MM.1S (cell line): ENCODE results near the gene ATP2B1.

Experiments
- DNase-seq: peaks from one replicate; pipeline ENCODE4 v3.0.0-alpha.2; 2015
- H2AFZ ChIP-seq: fragments of 300-600 bp; sonication (generic); 2 replicates; pipeline ENCODE4 v1.6.0; 2016; ENCODE audit warnings: antibody characterized with exemption, low read length
- H3F3A ChIP-seq: fragments of 300-600 bp; sonication (generic); 2 replicates; pipeline ENCODE4 v1.6.1; 2016; ENCODE audit warnings: mild to moderate bottlenecking, antibody characterized with exemption, low read length, moderate library complexity, mixed read lengths; ENCODE audit not compliant: insufficient read depth
- H3K27ac ChIP-seq: fragments of 300-600 bp; sonication (generic); 2 replicates; pipeline ENCODE4 v1.5.1; 2016; ENCODE audit warnings: mild to moderate bottlenecking, low read length
- H3K27me3 ChIP-seq: fragments of 300-600 bp; sonication (generic); replicated peaks from 2 replicates; pipeline ENCODE4 v1.6.0; 2016; ENCODE audit warnings: low read length; ENCODE audit not compliant: insufficient read depth
- H3K36me3 ChIP-seq: fragments of 300-600 bp; sonication (generic); replicated peaks from 2 replicates; pipeline ENCODE4 v1.6.1; 2016; ENCODE audit warnings: mild to moderate bottlenecking, low read length, mixed read lengths; ENCODE audit not compliant: insufficient read depth
- H3K4me1 ChIP-seq: fragments of 300-600 bp; sonication (generic); 2 replicates; pipeline ENCODE4 v1.6.1; 2016; ENCODE audit warnings: low read length, mixed read lengths
- H3K4me2 ChIP-seq: fragments of 300-600 bp; sonication (generic); 2 replicates; pipeline ENCODE4 v1.6.0; 2016; ENCODE audit warnings: low read depth, low read length
- H3K4me3 ChIP-seq: fragments of 300-600 bp; sonication (generic); 2 replicates; pipeline ENCODE4 v1.5.1; 2016; ENCODE audit warnings: low read length, mixed read lengths
- H3K79me2 ChIP-seq: fragments of 300-600 bp; sonication (generic); 2 replicates; pipeline ENCODE4 v1.6.1; 2016; ENCODE audit warnings: mixed run types, low read length, mixed read lengths
- H3K9ac ChIP-seq: fragments of 300-600 bp; sonication (generic); 2 replicates; pipeline ENCODE4 v1.6.1; 2016; ENCODE audit warnings: low read length, mixed read lengths
- H3K9me2 ChIP-seq: fragments of 300-600 bp; sonication (generic); replicated peaks from 2 replicates; pipeline ENCODE4 v1.6.1; 2016; ENCODE audit warnings: mild to moderate bottlenecking, low read length, mixed read lengths; ENCODE audit not compliant: insufficient read depth
- H3K9me3 ChIP-seq: fragments of 300-600 bp; sonication (generic); replicated peaks from 2 replicates; pipeline ENCODE4 v1.6.1; 2016; ENCODE audit warnings: mild to moderate bottlenecking, low read length, mixed read lengths; ENCODE audit not compliant: insufficient read depth
- H4K20me1 ChIP-seq: fragments of 300-600 bp; sonication (generic); 2 replicates; pipeline ENCODE4 v1.6.1; 2016; ENCODE audit warnings: mild to moderate bottlenecking, low read length, moderate library complexity, mixed read lengths; ENCODE audit not compliant: insufficient read depth
- EZH2 ChIP-seq: fragments of 300-600 bp; sonication (generic); optimal IDR thresholded peaks from 2 replicates; pipeline ENCODE3; 2017; ENCODE audit warnings: low read depth, mild to moderate bottlenecking, antibody characterized with exemption, low read length, mixed read lengths
- EZH2phosphoT487 ChIP-seq: fragments of 300-600 bp; sonication (generic); IDR thresholded peaks from 2 replicates; pipeline ENCODE4 v1.6.1; 2018; ENCODE audit warnings: antibody characterized with exemption, low read length
- TF ChIP-seq, protein P1 (sequence below): fragments of 300-600 bp; sonication (generic); IDR thresholded peaks from 2 replicates; pipeline ENCODE4 v1.5.1; 2016; ENCODE audit warnings: antibody characterized with exemption, low read length, mixed read lengths

Gene ATP2B1

GRCh38 chr12:89729946-89730459 lies 21.4 kb upstream of the ATP2B1 start:
- no peaks in the 10 kb centered on the region for H3K9me2 ChIP-seq
- H3K9me3 ChIP-seq: no peaks in the 10 kb centered on the region
- H3K27me3 ChIP-seq: no peaks in the 10 kb centered on the region
- no peaks in the 10 kb centered on the region for H4K20me1 ChIP-seq
- no peaks in the 10 kb centered on the region for H3F3A ChIP-seq
- H3K27ac ChIP-seq: no peak overlapping the region
- H2AFZ ChIP-seq: no peak overlapping the region
- no peak overlapping the region for H3K9ac ChIP-seq
- no peaks in the 10 kb centered on the region for H3K4me1 ChIP-seq
- TF ChIP-seq, protein P1, sequence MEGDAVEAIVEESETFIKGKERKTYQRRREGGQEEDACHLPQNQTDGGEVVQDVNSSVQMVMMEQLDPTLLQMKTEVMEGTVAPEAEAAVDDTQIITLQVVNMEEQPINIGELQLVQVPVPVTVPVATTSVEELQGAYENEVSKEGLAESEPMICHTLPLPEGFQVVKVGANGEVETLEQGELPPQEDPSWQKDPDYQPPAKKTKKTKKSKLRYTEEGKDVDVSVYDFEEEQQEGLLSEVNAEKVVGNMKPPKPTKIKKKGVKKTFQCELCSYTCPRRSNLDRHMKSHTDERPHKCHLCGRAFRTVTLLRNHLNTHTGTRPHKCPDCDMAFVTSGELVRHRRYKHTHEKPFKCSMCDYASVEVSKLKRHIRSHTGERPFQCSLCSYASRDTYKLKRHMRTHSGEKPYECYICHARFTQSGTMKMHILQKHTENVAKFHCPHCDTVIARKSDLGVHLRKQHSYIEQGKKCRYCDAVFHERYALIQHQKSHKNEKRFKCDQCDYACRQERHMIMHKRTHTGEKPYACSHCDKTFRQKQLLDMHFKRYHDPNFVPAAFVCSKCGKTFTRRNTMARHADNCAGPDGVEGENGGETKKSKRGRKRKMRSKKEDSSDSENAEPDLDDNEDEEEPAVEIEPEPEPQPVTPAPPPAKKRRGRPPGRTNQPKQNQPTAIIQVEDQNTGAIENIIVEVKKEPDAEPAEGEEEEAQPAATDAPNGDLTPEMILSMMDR: no peak
- TF ChIP-seq EZH2 (no peak), EZH2phosphoT487 (no peak)
- no peak overlapping the region for H3K4me2 ChIP-seq
- no peaks in the 10 kb centered on the region for H3K36me3 ChIP-seq
- DNase-seq: no peak
- H3K79me2 ChIP-seq: no peaks in the 10 kb centered on the region
- no peak overlapping the region for H3K4me3 ChIP-seq

GRCh38 chr12:89723276-89723675 lies 14.6 kb upstream of the ATP2B1 start:
- Histone ChIP-seq H4K20me1 (no peaks in the 10 kb centered on the region), H3K27me3 (no peaks in the 10 kb centered on the region), H3K9me3 (no peaks in the 10 kb centered on the region), H2AFZ (no peak overlapping the region), H3K9me2 (no peaks in the 10 kb centered on the region), H3K27ac (no peak overlapping the region), H3F3A (no peaks in the 10 kb centered on the region), H3K4me1 (no peaks in the 10 kb centered on the region), H3K9ac (no peak overlapping the region), H3K79me2 (no peaks in the 10 kb centered on the region), H3K36me3 (no peaks in the 10 kb centered on the region), H3K4me2 (no peak overlapping the region), H3K4me3 (no peak overlapping the region)
- TF ChIP-seq, protein P1: no peak
- TF ChIP-seq EZH2 (no peak), EZH2phosphoT487 (no peak)
- no peak for DNase-seq

DNA sequence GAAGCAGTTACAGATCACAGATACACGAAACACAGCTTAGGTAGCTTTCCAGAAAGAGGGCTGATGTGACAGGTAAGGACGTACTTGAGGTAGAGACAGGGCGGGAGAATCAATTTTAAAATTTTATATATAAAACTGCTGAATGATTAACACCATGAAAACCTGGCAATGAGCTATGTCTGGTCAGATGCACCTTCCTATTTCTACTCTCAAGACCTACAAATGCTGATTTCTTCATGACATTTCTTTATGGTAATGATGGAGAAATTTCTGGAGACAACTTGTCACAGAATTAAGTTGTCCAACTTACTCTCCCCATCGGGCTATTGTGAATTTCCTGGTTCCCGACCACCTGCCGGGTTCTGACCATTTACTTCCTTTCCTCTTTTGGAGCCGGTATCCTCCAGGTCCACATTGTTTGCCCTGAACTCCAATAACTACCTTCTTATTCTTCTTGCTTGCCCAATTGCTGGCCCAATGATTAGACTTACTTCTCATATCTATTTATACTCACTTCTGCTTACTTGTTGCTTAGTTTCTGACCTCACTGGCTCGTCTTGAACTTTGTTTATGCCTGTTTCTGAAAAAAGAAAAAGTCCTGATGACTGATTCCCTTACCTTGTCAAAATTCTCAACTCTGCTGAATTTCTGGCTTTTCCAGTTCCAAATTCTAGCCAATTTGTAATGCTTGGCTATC lies 12.8 kb upstream of the ATP2B1 start:
- Histone ChIP-seq H3K4me3 (no peak overlapping the region), H3K4me1 (no peaks in the 10 kb centered on the region), H3K27me3 (no peaks in the 10 kb centered on the region), H3K9me2 (no peaks in the 10 kb centered on the region), H3F3A (no peaks in the 10 kb centered on the region), H3K79me2 (no peaks in the 10 kb centered on the region), H3K4me2 (no peak overlapping the region), H3K9ac (no peak overlapping the region), H4K20me1 (no peaks in the 10 kb centered on the region), H2AFZ (no peak overlapping the region), H3K27ac (no peak overlapping the region), H3K36me3 (no peaks in the 10 kb centered on the region), H3K9me3 (no peaks in the 10 kb centered on the region)
- TF ChIP-seq EZH2phosphoT487: no peak
- TF ChIP-seq, protein P1: no peak
- TF ChIP-seq EZH2: no peak
- no peak for DNase-seq
